GM19328 (cell line): ENCODE measurements around the gene SLC5A5.
A peak's percentile ranks its signal among the peaks of the same experiment; 100 is the strongest.

ENCODE experiments used
- ATAC-seq: cut with Tn5 transposase; IDR thresholded peaks from one replicate; pipeline ENCODE4 v1.9.1; 2021; ENCODE audit warnings: mild to moderate bottlenecking, moderate library complexity; ENCODE audit not compliant: unreplicated experiment

Gene SLC5A5

GRCh38 chr19:17846146-17846545, 25.6 kb upstream of the SLC5A5 start:
- ATAC-seq = no peak

- ATAC-seq = no peak
These were observed 24.0 kb upstream of the SLC5A5 start, which contains the start of gene JAK3 for GRCh38 chr19:17847538-17848366. Gene JAK3, minus strand, starts transcription at chr19:17847982. Its CDS starts 3,565 bp downstream, at chr19:17844417.

DNA sequence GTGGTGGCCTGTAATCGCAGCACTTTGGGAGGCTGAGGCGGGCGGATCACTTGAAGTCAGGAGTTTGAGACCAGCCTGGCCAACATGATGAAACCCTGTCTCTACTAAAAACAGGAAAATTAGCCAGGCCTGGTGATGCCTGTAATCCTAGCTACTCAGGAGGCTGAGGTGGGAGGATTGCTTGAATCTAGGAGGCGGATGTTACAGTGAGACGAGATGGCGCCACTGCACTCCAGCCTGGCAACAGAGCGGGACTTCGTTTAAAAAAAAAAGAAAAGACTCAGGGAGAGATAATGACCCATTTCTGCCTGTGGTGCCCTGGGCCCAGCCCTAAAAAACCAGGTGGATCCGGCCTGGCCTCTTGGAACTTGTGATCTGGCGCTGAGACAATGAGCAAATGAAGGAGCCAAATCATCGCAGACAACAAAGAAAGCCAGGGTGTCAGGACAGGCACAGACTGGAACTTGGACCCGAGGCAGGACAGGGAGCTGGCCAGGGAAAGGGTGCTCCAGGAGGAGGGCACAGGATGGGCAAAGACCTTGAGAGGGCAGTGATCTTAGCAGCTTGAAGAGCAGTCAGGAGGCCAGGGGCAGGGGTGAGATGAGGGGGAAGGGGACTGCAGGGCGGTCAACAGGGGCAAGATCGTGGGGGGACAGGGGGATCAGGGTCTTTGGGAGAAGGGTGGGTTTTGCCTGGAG, 23.0 kb upstream of the SLC5A5 start:
- ATAC-seq = no peak

- ATAC-seq = no peak
These were observed 17.7 kb upstream of the SLC5A5 start for GRCh38 chr19:17854061-17854460.

- ATAC-seq = no peak
These were observed 16.2 kb upstream of the SLC5A5 start for GRCh38 chr19:17855280-17856152.

DNA sequence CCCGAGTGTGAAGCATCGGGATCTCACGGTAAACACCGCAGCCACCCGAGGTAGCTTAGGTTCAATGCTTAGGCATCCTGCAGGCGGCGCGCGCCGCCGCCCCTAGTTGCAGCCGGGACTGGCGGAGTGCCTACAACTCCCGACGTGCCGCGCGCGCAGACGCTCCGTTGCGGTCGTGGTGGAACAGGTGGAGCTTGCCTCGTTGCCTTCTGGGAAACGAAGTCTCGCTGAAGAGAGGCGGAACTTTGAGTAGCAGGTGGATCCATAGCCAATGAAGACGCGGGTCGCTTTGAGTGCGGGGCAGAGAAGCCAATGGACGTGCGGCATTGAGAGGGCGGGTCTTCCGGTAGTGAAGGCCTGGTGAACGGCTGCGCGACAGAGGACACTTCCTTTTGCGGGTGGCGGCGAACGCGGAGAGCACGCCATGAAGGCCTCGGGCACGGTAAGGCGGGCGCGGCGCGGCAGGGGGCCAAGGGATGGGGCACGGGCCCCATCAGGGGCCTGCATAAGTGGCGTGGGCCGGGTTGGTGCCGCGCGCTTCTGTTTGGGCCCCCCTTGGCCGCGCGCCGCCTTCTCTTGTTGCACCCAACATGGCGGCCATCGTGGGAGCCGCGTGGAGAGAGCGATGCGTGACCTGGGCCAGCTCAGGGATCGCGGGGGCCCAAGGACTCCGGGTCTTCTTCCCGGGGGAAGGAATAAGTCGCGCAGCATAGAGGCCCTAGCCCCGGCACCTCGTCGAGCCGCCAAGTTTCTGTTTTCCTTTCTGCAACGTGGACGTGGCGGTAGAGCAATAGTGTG, 12.0 kb upstream of the SLC5A5 start, which contains the start of gene RPL18A:
RPL18A (plus strand) TSS at position 378 of the 798 bp plus-strand sequence; CDS start at position 425, 47 bp downstream.
- ATAC-seq = peak; percentile 94

DNA sequence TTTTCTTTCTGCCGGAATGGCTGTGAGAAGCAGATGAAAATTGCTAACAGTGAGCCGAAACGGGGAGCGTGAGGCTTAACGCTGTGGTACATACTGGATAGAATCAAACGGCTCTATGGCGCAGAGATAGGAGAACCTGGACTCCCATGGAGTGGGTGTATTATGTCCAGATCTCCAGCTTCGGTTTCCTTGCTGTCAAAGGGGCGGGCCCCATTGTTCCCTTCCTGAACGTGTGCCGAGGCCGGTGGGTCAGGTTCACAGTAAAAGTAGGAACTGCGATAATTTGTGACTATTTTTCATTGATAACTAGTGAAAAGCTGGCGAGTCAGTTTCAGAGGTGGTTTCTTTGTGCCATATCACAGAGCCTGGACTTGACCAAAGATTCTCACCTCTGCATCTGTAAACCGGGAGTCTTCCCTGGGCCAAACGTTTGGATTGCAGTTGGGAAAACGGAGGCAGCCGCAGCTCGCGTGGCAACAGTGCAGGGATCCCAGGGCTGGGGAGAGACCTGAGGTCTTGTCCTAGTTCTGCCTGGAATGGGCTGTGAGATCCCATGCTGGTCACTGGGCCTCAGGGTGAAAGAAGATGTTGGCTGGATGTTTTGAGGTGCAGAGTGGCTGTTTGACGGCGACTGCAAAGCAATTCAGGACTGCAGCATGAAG, 11.3 kb upstream of the SLC5A5 start:
- no peak for ATAC-seq

- ATAC-seq = no peak
These were observed 10.8 kb upstream of the SLC5A5 start for GRCh38 chr19:17860993-17861360.

- no peak for ATAC-seq
These were observed 10.0 kb upstream of the SLC5A5 start for GRCh38 chr19:17861542-17862402.

DNA sequence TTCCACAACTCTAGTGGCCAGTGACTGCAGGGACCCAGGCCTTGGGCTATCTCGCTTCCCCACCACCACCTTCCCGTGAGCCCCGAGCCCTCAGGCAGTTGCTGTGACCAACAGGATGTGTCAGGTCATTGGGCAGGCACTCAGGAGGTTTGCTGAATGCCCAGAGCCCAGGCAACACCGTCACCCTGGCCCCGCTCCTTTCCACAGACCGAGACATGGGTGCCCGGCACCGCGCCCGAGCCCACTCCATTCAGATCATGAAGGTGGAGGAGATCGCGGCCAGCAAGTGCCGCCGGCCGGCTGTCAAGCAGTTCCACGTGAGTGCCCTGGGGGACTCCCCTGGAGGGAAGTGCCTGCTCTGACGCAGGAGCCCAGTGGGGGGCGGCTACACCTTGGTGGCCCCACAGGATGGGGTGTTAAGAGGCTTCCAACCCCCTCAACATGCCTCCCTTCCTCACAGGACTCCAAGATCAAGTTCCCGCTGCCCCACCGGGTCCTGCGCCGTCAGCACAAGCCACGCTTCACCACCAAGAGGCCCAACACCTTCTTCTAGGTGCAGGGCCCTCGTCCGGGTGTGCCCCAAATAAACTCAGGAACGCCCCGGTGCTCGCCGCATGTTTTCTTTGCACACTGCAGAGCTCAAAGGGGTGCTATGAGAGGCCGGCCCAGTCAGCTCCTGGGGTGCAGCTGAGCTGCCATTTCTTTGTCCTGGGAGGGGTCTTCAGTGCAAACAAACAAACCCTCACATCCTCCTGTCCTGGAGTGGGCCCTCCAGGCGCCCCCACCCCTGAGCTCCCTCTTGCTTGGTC, 8.8 kb upstream of the SLC5A5 start:
- no peak for ATAC-seq

GRCh38 chr19:17863520-17864182, 8.1 kb upstream of the SLC5A5 start:
- ATAC-seq = no peak

DNA sequence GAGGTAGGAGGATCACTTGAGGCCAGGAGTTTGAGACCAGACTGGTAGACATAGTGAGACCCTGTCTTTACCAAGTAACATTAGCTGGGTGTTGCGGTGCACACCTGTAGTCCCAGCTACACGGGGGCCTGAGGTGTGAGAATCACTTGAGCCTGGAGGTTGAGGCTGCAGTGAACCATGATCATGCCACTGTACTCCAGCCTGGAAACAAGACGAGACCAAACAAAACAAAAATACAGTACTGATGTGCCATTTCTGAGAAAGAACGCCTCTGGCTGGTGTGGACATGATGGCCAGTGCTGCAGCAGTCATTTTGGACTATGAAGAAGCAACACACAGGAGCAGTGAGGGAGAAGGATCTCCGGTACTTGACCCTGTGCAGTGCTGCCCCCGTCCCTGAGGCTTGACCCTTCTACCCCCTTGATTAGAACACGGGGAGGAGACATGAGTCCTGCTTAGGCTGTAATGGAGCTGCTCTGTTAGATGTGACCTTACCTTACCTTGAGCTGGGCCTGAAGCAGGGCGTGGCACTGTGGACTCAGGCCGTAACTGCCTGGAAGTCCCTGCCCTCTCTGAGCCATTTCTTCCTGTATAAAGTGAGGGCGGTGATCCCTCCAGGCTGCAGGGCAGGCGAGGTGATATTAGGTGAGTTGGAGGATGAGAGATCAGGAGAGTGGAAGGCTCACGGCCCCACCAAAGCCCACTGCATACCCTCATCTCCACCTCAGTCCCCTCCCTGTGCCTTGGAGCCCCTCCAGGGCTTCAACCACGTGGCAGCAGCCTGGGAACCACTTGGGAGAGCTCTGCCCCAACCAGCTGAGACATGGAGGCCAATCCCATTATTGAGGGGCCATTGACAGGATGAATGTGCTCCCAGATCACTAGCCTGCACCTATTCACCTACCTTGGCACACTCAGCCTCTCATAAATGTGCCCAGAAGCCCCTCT, 6.1 kb upstream of the SLC5A5 start:
- no peak for ATAC-seq

- no peak for ATAC-seq
These were observed 5.3 kb upstream of the SLC5A5 start for GRCh38 chr19:17866312-17866963.

DNA sequence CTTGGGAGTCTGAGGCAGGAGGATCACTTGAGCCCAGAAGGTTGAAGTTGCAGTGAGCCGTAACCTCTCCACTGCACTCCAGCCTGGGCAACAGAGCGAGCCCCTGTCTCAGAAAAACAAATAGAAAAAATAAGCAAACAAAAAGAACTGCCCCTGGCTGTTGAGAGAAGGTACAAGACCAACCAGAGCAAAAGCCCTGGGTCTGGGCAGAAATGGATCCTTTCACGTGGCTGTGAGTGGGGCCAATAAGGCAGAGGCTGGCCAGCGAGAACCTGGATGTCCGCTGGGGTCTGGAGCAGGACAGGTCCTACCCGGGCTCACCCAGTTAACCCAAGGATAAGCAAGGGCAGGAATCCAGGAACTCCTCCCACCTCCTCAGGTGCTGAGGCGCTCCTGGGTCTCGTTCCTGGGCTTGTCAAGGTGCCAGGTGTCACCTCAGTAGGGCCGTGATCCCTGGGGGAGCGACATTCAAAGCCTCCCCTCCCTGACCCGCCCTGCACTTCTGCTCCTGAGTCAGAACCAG, 4.7 kb upstream of the SLC5A5 start:
- ATAC-seq = no peak

GRCh38 chr19:17868669-17869068, 3.1 kb upstream of the SLC5A5 start:
- no peak for ATAC-seq
